Endothelial cell of umbilical vein (primary cell): Measurements from ENCODE around the gene PTPDC1. TPM values are rescaled to one million over a fixed set of nuclear protein-coding genes. Genes with fewer than 3 reads are reported as not detected.

Source experiments
- BruUV-seq: library from RNA; stranded (reverse); fragments of 400-500 nt; replicated peaks from 2 replicates; lab custom pipeline; 2021; lab: Mats Ljungman, UMichigan
- CTCF ChIA-PET: fragments of 300-600, 350-600 bp; sonication (Branson Sonifier 250); formaldehyde crosslinking; loops from one replicate; lab custom pipeline; 2021; ENCODE audit warnings: antibody characterized with exemption, inconsistent platforms; lab: Charles Lee
- POLR2A ChIA-PET: fragments of 300-600, 350-600 bp; sonication (Branson Sonifier 250); formaldehyde crosslinking; loops from one replicate; lab custom pipeline; 2021; ENCODE audit warnings: antibody characterized with exemption, inconsistent platforms; lab: Charles Lee
- DNase-seq: peaks from one replicate; pipeline ENCODE4 v3.0.0-alpha.2; 2011; ENCODE audit warnings: low read depth, low spot score
- FAIRE-seq: peaks from 2 replicates; lab custom pipeline; 2011; peaks lifted over from hg19 to GRCh38; lab: Jason Lieb, UNC
- H2AFZ ChIP-seq: 2 replicates; pipeline ENCODE4 v1.6.0; 2012; ENCODE audit warnings: low read depth, low read length, control low read depth, inconsistent platforms
- H3K27ac ChIP-seq: 2 replicates; pipeline ENCODE4 v1.5.1; 2011; ENCODE audit warnings: low read depth, mild to moderate bottlenecking, control low read depth, low read length, moderate library complexity; ENCODE audit not compliant: insufficient read depth
- H3K27me3 ChIP-seq, 2 experiments: 2 replicates each; pipeline versions ENCODE4 v1.6.0 to v1.6.1; 2011; ENCODE audit warnings: low read length in 2 of 2, mixed read lengths in 1 of 2; ENCODE audit not compliant: control insufficient read depth in 2 of 2, insufficient read depth in 2 of 2
- H3K36me3 ChIP-seq, 2 experiments: 2 replicates in 1 of 2; 3 replicates in 1 of 2; pipeline ENCODE4 v1.5.1; 2011; ENCODE audit warnings: low read length in 2 of 2, mild to moderate bottlenecking in 1 of 2, moderate library complexity in 1 of 2; ENCODE audit not compliant: control insufficient read depth in 2 of 2, insufficient read depth in 2 of 2; ENCODE audit errors: extremely low read depth in 1 of 2
- H3K4me1 ChIP-seq: 3 replicates; pipeline ENCODE4 v1.5.1; 2011; ENCODE audit warnings: mild to moderate bottlenecking, low read length; ENCODE audit not compliant: control insufficient read depth, insufficient read depth; ENCODE audit errors: extremely low read depth
- H3K4me2 ChIP-seq: 2 replicates; pipeline ENCODE4 v1.6.1; 2011; ENCODE audit warnings: low read length, control low read depth, mixed read lengths; ENCODE audit not compliant: insufficient read depth
- H3K4me3 ChIP-seq, 3 experiments: fragments of 200-600 bp in 1 of 3; sonication (generic), shearing (Covaris generic) in 1 of 3; replicated peaks in 1 of 3; 2 replicates each; pipeline ENCODE4 v1.5.1; 2011 to 2016; ENCODE audit warnings: control low read depth in 3 of 3, low read length in 3 of 3, mild to moderate bottlenecking in 2 of 3, inconsistent platforms in 1 of 3, low read depth in 1 of 3, moderate library complexity in 1 of 3; ENCODE audit not compliant: insufficient read depth in 1 of 3
- H3K79me2 ChIP-seq: 2 replicates; pipeline ENCODE4 v1.6.0; 2012; ENCODE audit warnings: low read length, inconsistent platforms; ENCODE audit not compliant: control insufficient read depth, insufficient read depth
- H3K9ac ChIP-seq: replicated peaks from 2 replicates; pipeline ENCODE3; 2011; ENCODE audit warnings: low read length, control low read depth; ENCODE audit not compliant: insufficient read depth; ENCODE audit errors: extremely low read depth
- H3K9me1 ChIP-seq: replicated peaks from 3 replicates; pipeline ENCODE4 v1.6.0; 2011; ENCODE audit warnings: mild to moderate bottlenecking, low read length; ENCODE audit not compliant: control insufficient read depth, insufficient read depth; ENCODE audit errors: extremely low read depth
- H3K9me3 ChIP-seq: replicated peaks from 2 replicates; pipeline ENCODE4 v1.5.1; 2012; ENCODE audit warnings: low read length, inconsistent platforms; ENCODE audit not compliant: control insufficient read depth, insufficient read depth
- H4K20me1 ChIP-seq: replicated peaks from 2 replicates; pipeline ENCODE3; 2011; ENCODE audit warnings: mild to moderate bottlenecking, low read length; ENCODE audit not compliant: control insufficient read depth, insufficient read depth; ENCODE audit errors: extremely low read depth
- CTCF ChIP-seq, 2 donors: IDR thresholded peaks; 1 replicate in 1 of 2; 2 replicates in 1 of 2; pipeline ENCODE4 v1.5.1; 2011; ENCODE audit warnings: low read length in 2 of 2, mild to moderate bottlenecking in 2 of 2, moderate library complexity in 2 of 2, control low read depth in 1 of 2, inconsistent platforms in 1 of 2, low read depth in 1 of 2; ENCODE audit not compliant: insufficient read depth in 1 of 2; ENCODE audit errors: extremely low read depth in 1 of 2
- EZH2 ChIP-seq: IDR thresholded peaks from 2 replicates; pipeline ENCODE4 v1.6.1; 2012; ENCODE audit warnings: borderline replicate concordance, low read depth, mild to moderate bottlenecking, moderate library complexity, low read length, inconsistent platforms; ENCODE audit not compliant: severe bottlenecking
- FOS ChIP-seq: IDR thresholded peaks from 2 replicates; pipeline ENCODE4 v1.6.1; 2011; ENCODE audit warnings: mild to moderate bottlenecking, low read length, moderate library complexity, borderline replicate concordance; ENCODE audit not compliant: insufficient read depth
- GATA2 ChIP-seq: IDR thresholded peaks from 2 replicates; pipeline ENCODE4 v1.7.0; 2011; ENCODE audit warnings: low read depth, mild to moderate bottlenecking, moderate library complexity, mixed read lengths, low read length; ENCODE audit not compliant: insufficient read length, insufficient read depth
- JUN ChIP-seq: IDR thresholded peaks from 2 replicates; pipeline ENCODE4 v1.6.1; 2011; ENCODE audit warnings: borderline replicate concordance, low read depth; ENCODE audit not compliant: insufficient read length, insufficient read depth
- MAX ChIP-seq: IDR thresholded peaks from 2 replicates; pipeline ENCODE4 v1.6.1; 2011; ENCODE audit not compliant: insufficient read depth, insufficient read length
- MYC ChIP-seq: IDR thresholded peaks from one replicate; pipeline ENCODE4 v1.6.1; 2011; ENCODE audit warnings: mild to moderate bottlenecking, low read depth, low read length
- POLR2A ChIP-seq: IDR thresholded peaks from 2 replicates; pipeline ENCODE4 v1.6.1; 2012; ENCODE audit warnings: low read depth, mild to moderate bottlenecking, control low read depth, low read length
- POLR2AphosphoS5 ChIP-seq: IDR thresholded peaks from 2 replicates; pipeline ENCODE4 v1.6.1; 2012; ENCODE audit warnings: low read depth, mild to moderate bottlenecking, control low read depth, low read length, moderate library complexity; ENCODE audit not compliant: insufficient read depth
- dilution Hi-C: fragments of 300-500 bp; cut with MboI; formaldehyde crosslinking; loops from one replicate; pipeline ENCODE4 v1.15.0; 2019; ENCODE audit warnings: low sequenced_read_pairs; ENCODE audit not compliant: extremely low pct_ligation_motif_present
- intact Hi-C: fragments of 100-400 bp; cut with micrococcal nuclease; formaldehyde crosslinking; loops from one replicate; pipeline ENCODE4 v1.10.0; 2022
- polyA plus RNA-seq, 4 experiments: library from polyadenylated mRNA; depleted of rRNA in 3 of 4; stranded (reverse) in 3 of 4; unstranded in 1 of 4; fragments of >200 nt; gene quantifications; 2 replicates each; pipeline versions ENCODE4 v1.2.1 to v1.2.3, GENCODE V29; 2011 to 2012; ENCODE audit warnings: missing spikeins in 1 of 4
- total RNA-seq: library from RNA; stranded (reverse); gene quantifications from 2 replicates; pipeline ENCODE4 v1.2.3, GENCODE V29; 2021

Gene PTPDC1
- total and polyA plus RNA-seq, 2 donors (not counting 3 experiments of a cell fraction or from before 2014, with no cell fraction given), result 4.3 to 9.1 TPM

- Histone ChIP-seq H3K27ac (no peak overlapping the region), H3K36me3 (no peaks in the 10 kb centered on the region), H3K9me3 (no peaks in the 10 kb centered on the region), H3K27me3 (no peaks in the 10 kb centered on the region), H3K4me1 (peaks cover 14% of the 10 kb centered on the region), H3K79me2 (no peaks in the 10 kb centered on the region), H3K9me1 (no peaks in the 10 kb centered on the region), H4K20me1 (no peaks in the 10 kb centered on the region), H3K4me2 (no peak overlapping the region), H3K4me3 (no peak overlapping the region), H2AFZ (no peak overlapping the region), H3K9ac (no peak overlapping the region)
- POLR2A ChIA-PET, result no interaction called here
- intact Hi-C loops, result no loop called here
- CTCF ChIA-PET, result no interaction called here
- dilution Hi-C loops, result no loop called here
- no peak for TF ChIP-seq FOS
- no peak for TF ChIP-seq GATA2
- TF ChIP-seq EZH2, result no peak
- TF ChIP-seq MYC, result no peak
- no peak for TF ChIP-seq POLR2AphosphoS5
- no peak for TF ChIP-seq CTCF (IDR thresholded peaks at IDR 0.05; ENCODE audit: extremely low read depth in 1 of 2, insufficient read depth in 1 of 2, low read depth in 1 of 2, low read length in 2 of 2)
- TF ChIP-seq POLR2A, result no peak
- no peak for TF ChIP-seq JUN
- no peak for TF ChIP-seq MAX
- BruUV-seq, result no TSS peak
- DNase-seq, result no peak
- no peak for FAIRE-seq
Observed at GRCh38 chr9:94034511-94034910, 49.8 kb upstream of the PTPDC1 start.
